ENCODE measurements around the gene GPC2. TPM values are rescaled to one million over a fixed set of nuclear protein-coding genes. Genes with fewer than 3 reads are reported as not detected.

GPC2 gene
- total and polyA plus RNA-seq, 7 donors, result 0.16 to 0.77 (median 0.34) TPM

DNA sequence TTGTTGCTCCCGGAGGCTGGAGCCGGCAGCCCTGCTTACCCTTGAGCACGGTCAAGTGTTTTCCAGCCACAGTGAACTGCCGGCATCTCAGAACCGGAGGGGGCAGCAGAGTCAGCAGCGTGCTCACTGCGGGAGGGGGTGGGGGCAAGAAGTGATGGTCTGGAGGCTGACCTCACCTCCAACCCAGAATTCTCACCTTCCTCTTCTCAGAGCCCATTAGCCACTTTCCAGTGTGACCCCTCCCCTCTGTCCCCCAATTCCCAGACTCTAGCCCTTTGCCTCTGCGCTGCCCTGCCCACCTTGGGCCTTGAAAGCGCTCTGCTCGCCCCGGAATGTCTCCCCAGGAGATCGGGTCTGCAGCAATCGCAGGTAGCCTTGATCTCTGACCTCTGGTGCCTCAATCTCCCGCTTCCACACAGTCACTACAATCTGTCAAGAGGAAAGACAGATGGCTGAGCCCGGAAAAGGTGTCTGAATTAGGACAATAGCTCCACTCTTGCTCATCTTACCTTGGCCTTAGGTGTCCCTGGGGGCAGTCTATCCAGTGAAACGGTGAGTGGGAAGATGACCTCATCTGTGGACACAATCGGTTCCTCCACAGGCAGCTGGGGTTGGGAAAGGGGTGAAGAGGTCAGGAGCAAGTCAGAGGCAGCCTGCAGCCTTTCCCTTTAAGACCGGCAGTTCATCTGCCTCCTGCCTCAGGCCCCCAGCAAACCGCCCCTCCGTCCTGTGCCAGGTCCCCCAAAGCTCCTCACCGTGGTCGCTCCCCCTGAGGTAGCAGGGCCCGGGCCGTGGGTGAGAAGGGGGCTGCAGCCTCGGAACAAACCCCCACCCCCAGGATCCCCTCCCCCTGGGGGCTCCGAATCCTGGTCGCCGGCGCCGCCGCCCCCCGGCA is 19.6 kb downstream of the GPC2 start:
- WGBS, 3 donors, result 20 to 33% (median 27%) methylated on average over 20 to 32 of the region's 32 CpGs
- DNase-seq (peak in 1 of 2 donors; percentile 61), ATAC-seq (peak; percentile 21 to 52 (median 42))
- TF ChIP-seq, protein P1, sequence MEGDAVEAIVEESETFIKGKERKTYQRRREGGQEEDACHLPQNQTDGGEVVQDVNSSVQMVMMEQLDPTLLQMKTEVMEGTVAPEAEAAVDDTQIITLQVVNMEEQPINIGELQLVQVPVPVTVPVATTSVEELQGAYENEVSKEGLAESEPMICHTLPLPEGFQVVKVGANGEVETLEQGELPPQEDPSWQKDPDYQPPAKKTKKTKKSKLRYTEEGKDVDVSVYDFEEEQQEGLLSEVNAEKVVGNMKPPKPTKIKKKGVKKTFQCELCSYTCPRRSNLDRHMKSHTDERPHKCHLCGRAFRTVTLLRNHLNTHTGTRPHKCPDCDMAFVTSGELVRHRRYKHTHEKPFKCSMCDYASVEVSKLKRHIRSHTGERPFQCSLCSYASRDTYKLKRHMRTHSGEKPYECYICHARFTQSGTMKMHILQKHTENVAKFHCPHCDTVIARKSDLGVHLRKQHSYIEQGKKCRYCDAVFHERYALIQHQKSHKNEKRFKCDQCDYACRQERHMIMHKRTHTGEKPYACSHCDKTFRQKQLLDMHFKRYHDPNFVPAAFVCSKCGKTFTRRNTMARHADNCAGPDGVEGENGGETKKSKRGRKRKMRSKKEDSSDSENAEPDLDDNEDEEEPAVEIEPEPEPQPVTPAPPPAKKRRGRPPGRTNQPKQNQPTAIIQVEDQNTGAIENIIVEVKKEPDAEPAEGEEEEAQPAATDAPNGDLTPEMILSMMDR (IDR thresholded peaks at IDR 0.05), result no peak
- Histone ChIP-seq H3K27ac (peak overlapping the region; percentile 86), H3K27me3 (ENCODE audit: insufficient read depth in 3 of 3, low read length in 2 of 3) (no peaks in the 10 kb centered on the region), H3K4me3 (peak overlapping the region; percentile 93), H3K9me3 (no peaks in the 10 kb centered on the region), H3K36me3 (ENCODE audit: insufficient read depth in 1 of 2, low read depth in 1 of 2) (peaks cover 7 to 45% of the 10 kb centered on the region in 2 donors), H3K4me1 (peaks cover 12% of the 10 kb centered on the region)
- intact Hi-C loops (cut with DNase I), result loop anchor here in 1 of 2 donors (10.0 kb wide), 1 partner anchor 57 kb away; the partner anchor contains the start of gene PVRIG

- Histone ChIP-seq H3K9me3 (no peaks in the 10 kb centered on the region), H3K4me3 (peak overlapping the region; percentile 93), H3K4me1 (peaks cover 12% of the 10 kb centered on the region), H3K27me3 (ENCODE audit: insufficient read depth in 3 of 3, low read length in 2 of 3) (no peaks in the 10 kb centered on the region), H3K36me3 (ENCODE audit: insufficient read depth in 1 of 2, low read depth in 1 of 2) (peaks cover 7 to 51% of the 10 kb centered on the region in 2 donors), H3K27ac (peak overlapping the region; percentile 86)
- DNase-seq (no peak), ATAC-seq (no peak)
- intact Hi-C loops (cut with DNase I), result loop anchor here in 1 of 2 donors (10.0 kb wide), 1 partner anchor 58 kb away; the partner anchor contains the start of gene PVRIG
- WGBS, 3 donors, result 73 to 80% (median 79%) methylated on average over 5 of the region's 5 CpGs
- TF ChIP-seq, protein P1 (IDR thresholded peaks at IDR 0.05), result no peak
Measured at GRCh38 chr7:100157069-100157333, 20.2 kb downstream of the GPC2 start.

- DNase-seq, result no peak
- intact Hi-C loops (cut with DNase I), result loop anchor here in 1 of 2 donors (10.0 kb wide), 1 partner anchor 58 kb away; the partner anchor contains the start of gene PVRIG
- H3K36me3 ChIP-seq (ENCODE audit: insufficient read depth in 1 of 2, low read depth in 1 of 2), result peaks cover 7 to 56% of the 10 kb centered on the region in 2 donors
- no peaks in the 10 kb centered on the region for H3K9me3 ChIP-seq
- peak overlapping the region; percentile 93 for H3K4me3 ChIP-seq
- WGBS, 3 donors, result 74 to 82% (median 75%) methylated on average over 16 of the region's 16 CpGs
- ATAC-seq, result no peak
- TF ChIP-seq, protein P1 (IDR thresholded peaks at IDR 0.05), result no peak
- H3K27me3 ChIP-seq (ENCODE audit: insufficient read depth in 3 of 3, low read length in 2 of 3), result no peaks in the 10 kb centered on the region
- peaks cover 12% of the 10 kb centered on the region for H3K4me1 ChIP-seq
- peak overlapping the region; percentile 86 for H3K27ac ChIP-seq
Measured at GRCh38 chr7:100156331-100157068, 20.7 kb downstream of the GPC2 start.

- 82 to 83% (median 82%) methylated on average over 20 of the region's 20 CpGs for WGBS, 3 donors
- ATAC-seq, result no peak
Measured at GRCh38 chr7:100155553-100156317, 21.4 kb downstream of the GPC2 start.

More at GRCh38 chr7:100155553-100156317, 21.4 kb downstream of the GPC2 start:
- Histone ChIP-seq H3K4me3 (no peak overlapping the region), H3K4me1 (peaks cover 12% of the 10 kb centered on the region), H3K27ac (no peak overlapping the region), H3K27me3 (ENCODE audit: insufficient read depth in 3 of 3, low read length in 2 of 3) (no peaks in the 10 kb centered on the region), H3K36me3 (ENCODE audit: insufficient read depth in 1 of 2, low read depth in 1 of 2) (peaks cover 7 to 56% of the 10 kb centered on the region in 2 donors), H3K9me3 (no peaks in the 10 kb centered on the region)
- TF ChIP-seq, protein P1 (IDR thresholded peaks at IDR 0.05), result no peak
- no peak for DNase-seq
- intact Hi-C loops (cut with DNase I), result loop anchor here in 1 of 2 donors (10.0 kb wide), 1 partner anchor 59 kb away; the partner anchor contains the start of gene PVRIG
